Epidermal melanocyte (primary cell): ENCODE results near the gene CD164L2.
A peak's percentile ranks its signal among the peaks of the same experiment; 100 is the strongest.
"Not testable (repeated sequence)": the region's sequence is repeated elsewhere in the genome, so short reads cannot be mapped to it uniquely, and the experiment has no call there.

ENCODE experiments used
- DNase-seq: peaks from one replicate; pipeline ENCODE4 v3.0.0; 2011; ENCODE audit warnings: low spot score; ENCODE audit not compliant: insufficient read length

The CD164L2 gene

GRCh38 chr1:27383039-27383605, at the start of gene CD164L2:
CD164L2 (minus strand) TSS chr1:27383333; CDS start chr1:27383239, 94 bp downstream.
- DNase-seq = no peak

- not testable (repeated sequence) for DNase-seq
Observed at GRCh38 chr1:27432725-27433124, 49.6 kb upstream of the CD164L2 start.

- DNase-seq = no peak
Observed at GRCh38 chr1:27431601-27431940, 48.4 kb upstream of the CD164L2 start.

- DNase-seq = no peak
Observed at GRCh38 chr1:27430903-27431600, 47.9 kb upstream of the CD164L2 start.

- no peak for DNase-seq
Observed at GRCh38 chr1:27429029-27429425, 45.9 kb upstream of the CD164L2 start.

GRCh38 chr1:27428316-27429028, 45.3 kb upstream of the CD164L2 start:
- DNase-seq = no peak

- DNase-seq = no peak
Observed at GRCh38 chr1:27427816-27428315, 44.7 kb upstream of the CD164L2 start.

GRCh38 chr1:27427329-27427728, 44.2 kb upstream of the CD164L2 start:
- DNase-seq = no peak

- DNase-seq = no peak
Observed at GRCh38 chr1:27423709-27424108, 40.6 kb upstream of the CD164L2 start.

- peak; percentile 68 for DNase-seq
Observed at GRCh38 chr1:27418326-27419185, 35.4 kb upstream of the CD164L2 start.

GRCh38 chr1:27417713-27418112, 34.6 kb upstream of the CD164L2 start:
- no peak for DNase-seq

GRCh38 chr1:27416387-27417111, 33.4 kb upstream of the CD164L2 start:
- DNase-seq = no peak

- DNase-seq = no peak
Observed at GRCh38 chr1:27414091-27414490, 31.0 kb upstream of the CD164L2 start.

- DNase-seq = no peak
Observed at GRCh38 chr1:27413004-27413403, 29.9 kb upstream of the CD164L2 start.

- no peak for DNase-seq
Observed at GRCh38 chr1:27412502-27412901, 29.4 kb upstream of the CD164L2 start.

GRCh38 chr1:27410709-27411108, 27.6 kb upstream of the CD164L2 start:
- no peak for DNase-seq

- no peak for DNase-seq
Observed at GRCh38 chr1:27409669-27410068, 26.5 kb upstream of the CD164L2 start.

GRCh38 chr1:27408151-27408550, 25.0 kb upstream of the CD164L2 start:
- DNase-seq = no peak

- DNase-seq = not testable (repeated sequence)
Observed at GRCh38 chr1:27406791-27407190, 23.7 kb upstream of the CD164L2 start.

- DNase-seq = no peak
Observed at GRCh38 chr1:27406362-27406680, 23.2 kb upstream of the CD164L2 start.
